HG02798 (cell line): Measurements from ENCODE around the gene TMBIM4.

ENCODE experiments used
- ATAC-seq: cut with Tn5 transposase; IDR thresholded peaks from one replicate; pipeline ENCODE4 v1.9.1; 2021; ENCODE audit warnings: mild to moderate bottlenecking; ENCODE audit not compliant: unreplicated experiment, poor library complexity

TMBIM4 gene

GRCh38 chr12:66143868-66144267 is 25.9 kb downstream of the TMBIM4 start:
- no peak for ATAC-seq

DNA sequence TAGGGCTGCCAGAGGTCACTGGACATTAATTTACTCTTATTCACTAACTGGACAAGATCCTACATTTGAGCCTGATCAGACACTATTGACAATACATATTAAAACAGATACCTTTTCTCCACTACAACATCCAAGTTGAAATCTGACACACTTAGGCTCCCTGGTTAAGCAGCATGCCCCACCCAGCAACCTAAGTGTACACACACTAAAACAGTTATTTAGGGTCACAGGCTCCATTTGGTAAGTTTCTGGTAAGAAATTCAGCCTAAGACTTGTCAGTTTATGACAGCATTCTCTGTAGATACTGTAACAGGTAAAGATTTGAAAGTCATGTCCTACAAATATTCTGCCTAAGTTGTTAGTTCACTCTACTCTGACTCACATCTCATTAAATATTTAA is 27.0 kb downstream of the TMBIM4 start:
- ATAC-seq = no peak

DNA sequence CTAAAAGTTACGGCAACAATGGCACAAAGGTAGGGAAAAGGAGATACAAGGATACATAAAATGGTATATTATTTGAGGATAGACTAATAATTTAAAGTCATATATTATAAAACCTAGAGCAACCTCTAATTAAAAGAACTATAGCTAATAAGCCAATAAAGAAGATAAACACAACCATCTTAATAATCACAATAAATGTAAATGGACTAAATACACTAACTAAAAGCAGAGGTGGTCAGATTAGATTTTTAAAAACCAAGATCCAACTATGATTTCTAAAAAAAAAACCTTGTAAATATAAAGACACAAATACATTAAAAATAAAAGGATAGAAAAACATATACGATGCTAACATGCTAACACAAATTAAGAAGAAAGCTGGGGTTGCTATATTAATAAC is 28.5 kb downstream of the TMBIM4 start:
- no peak for ATAC-seq

GRCh38 chr12:66140731-66141130 is 29.1 kb downstream of the TMBIM4 start:
- no peak for ATAC-seq

DNA sequence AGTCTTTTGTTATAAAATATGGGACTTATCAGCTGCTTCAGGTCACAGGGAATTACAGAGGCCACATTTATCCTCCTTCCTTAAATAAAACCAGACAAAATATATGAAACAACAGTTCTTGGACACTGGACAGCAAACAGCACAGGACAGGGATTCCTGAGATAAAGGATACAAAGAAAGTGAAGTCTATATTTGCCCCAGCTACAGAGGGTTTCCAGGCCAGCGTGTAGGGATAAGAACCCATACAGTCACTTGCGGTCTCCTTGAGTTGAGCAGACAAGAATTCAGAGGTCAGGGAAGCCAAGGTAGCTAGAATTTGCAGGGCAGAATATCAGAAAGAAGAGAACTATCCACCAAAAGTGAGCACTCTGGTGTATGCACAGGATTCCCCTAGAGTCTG is 30.5 kb downstream of the TMBIM4 start:
- no peak for ATAC-seq

GRCh38 chr12:66137937-66138336 is 31.9 kb downstream of the TMBIM4 start:
- no peak for ATAC-seq

- ATAC-seq = no peak
Measured at GRCh38 chr12:66132408-66132807, 37.4 kb downstream of the TMBIM4 start.

DNA sequence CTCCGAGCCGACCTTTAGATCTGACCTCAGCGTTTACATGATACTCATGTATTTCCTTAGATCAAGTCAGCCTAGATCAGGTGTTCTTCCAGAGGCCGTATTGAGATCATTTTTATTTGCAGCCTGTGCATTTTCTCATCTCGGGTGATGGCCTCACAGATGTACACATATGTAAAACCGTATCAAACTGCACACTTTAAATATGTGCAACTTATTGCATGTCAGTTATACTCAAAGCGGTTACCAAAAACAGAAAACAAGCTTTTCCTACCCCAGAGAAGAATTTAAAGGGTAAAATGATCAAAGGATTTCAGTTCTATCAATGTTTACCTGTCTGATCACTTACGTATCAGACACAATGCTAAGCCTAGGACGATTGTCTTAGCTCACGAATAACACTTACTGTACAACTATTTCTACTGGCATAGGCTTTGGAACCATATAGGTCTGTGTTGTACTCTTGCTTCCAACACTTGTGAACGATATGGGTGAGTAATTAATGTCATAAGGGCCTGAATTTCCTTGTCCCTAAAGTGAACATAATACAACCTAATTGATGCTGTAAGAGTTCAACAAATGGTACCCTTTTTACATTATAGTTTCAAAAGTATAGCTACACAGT is 38.6 kb downstream of the TMBIM4 start:
- no peak for ATAC-seq

- peak; percentile 99 for ATAC-seq
Measured at GRCh38 chr12:66130267-66131066, 39.3 kb downstream of the TMBIM4 start, which contains the start of gene LLPH. TSS of gene LLPH (minus strand) at chr12:66130750. CDS start at chr12:66129106, 1,644 bp downstream.

DNA sequence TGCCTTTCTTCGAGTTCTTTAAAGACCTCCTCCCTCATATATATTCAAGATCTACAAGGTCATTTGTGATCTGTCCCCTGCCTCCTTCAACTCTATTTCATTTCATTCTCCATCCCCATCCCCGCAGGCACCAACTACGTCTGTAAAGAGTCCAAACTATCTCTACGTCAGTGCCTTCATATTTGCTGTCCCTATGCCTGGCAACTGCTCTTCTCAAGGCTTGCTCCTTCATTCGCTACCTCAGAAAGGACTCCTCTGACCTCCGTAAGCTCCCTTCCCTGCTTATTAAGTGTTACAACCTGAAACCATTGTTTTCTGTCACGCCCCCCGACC is 39.9 kb downstream of the TMBIM4 start:
- no peak for ATAC-seq

- no peak for ATAC-seq
Measured at GRCh38 chr12:66127650-66128049, 42.1 kb downstream of the TMBIM4 start.

GRCh38 chr12:66120477-66120876 is 49.3 kb downstream of the TMBIM4 start:
- ATAC-seq = no peak

DNA sequence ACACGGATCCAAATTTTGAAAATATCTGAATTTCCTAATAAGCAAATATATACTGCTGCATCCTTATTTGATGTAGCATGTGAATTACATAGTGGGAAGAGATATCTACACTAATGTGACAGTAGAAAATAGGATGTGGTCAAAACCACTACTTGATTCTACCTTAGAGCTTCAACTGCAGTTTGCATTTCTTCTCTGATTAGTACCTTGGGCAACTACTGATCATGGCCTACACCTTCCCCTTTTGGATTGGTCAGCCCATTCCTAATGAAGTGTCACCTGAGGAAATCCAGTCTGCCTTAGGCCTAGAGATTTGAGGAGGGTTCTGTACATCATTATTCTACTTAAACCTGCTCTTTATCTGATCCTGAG is 49.9 kb downstream of the TMBIM4 start:
- ATAC-seq = no peak

DNA sequence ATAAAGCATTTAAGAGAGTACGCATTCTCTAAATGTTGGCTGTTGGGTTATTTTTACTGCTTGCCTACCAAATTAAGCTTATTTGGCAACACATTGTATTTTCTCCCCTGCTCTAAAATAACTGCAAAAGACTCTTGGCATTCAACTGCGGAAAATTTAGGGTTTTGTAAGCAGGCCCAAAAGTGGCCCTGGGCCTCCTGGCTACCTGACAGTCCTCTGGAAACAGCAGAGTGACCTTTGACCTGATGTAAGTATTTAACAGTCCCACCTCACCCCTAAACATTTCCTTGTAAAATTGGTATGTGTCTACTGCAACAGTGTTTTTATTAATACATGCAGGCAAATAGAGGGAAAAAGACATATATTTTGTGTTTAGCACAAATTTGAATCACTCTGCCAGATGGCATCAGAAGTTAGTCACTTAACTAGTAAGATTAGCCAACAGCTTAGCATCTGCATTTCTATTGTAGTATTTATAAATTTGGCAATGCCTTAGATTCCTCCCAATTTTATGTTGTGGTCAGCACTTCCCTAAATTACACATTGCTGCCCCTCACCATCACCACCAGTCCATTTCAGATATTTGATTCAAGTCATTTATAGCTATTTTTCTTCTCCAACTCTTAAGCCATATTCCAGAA is 50.4 kb downstream of the TMBIM4 start:
- ATAC-seq = no peak

DNA sequence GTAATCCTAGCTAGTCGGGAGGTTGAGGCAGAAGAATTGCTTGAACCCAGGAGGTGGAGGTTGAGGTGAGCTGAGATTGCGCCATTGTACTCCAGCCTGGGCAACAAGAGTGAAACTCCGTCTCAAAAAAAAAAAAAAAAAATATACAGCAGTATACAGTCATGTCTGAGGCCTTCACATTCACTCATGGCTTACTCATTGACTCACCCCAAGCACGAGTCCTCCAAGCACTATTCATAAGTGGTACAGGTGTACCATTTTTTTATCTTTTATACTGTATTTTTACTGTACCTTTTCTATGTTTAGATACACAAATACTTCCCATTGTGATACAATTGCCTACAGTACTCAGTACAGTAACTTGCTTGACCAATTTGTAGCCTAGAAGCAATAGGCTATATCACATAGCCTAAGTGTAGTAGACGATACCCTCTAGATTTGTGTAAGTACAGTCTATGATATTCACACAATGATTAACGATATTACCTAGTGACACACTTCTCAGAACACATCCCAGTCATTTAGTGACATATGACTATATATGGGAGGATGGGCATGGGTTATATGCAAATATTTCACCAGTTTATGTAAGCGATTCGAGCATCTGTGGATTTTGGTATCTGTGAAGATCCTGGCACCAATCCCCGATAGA is 51.4 kb downstream of the TMBIM4 start:
- no peak for ATAC-seq

DNA sequence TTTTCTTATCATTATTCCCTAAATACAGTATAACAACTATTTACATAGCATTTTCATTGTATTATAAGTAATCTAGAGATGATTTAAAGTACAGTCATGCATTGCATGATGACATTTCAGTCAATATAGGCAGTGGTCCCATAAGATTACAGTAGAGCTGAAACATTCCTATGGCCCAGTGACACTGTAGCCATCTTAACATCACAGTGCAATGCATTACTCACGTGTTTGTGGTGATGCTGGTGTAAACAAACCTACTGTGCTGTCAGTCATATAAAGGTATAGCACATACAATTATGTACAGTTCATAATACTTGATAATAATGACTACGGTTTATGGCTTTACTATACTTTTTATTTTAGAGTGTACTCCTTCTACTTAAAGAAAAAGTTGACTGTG is 52.6 kb downstream of the TMBIM4 start:
- no peak for ATAC-seq

- ATAC-seq = no peak
Measured at GRCh38 chr12:66115071-66115600, 54.7 kb downstream of the TMBIM4 start.

DNA sequence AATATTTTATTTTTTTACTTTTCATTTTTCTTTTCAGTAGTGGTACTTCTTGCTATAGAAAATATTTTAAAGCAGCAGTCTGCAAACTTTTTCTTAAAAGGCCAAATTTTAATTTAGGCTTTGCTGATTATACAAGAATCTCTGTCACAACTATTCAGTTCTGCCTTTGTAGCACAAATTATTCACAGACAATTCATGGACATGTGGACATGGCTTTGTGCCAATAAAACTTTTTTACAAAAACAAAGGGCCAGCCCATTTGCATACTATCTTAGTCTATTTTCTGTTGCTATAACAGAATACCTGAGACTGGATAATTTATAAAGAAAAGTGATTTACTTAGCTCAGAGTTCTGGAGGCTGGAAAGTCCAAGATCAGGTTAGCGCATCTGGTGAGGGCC is 56.3 kb downstream of the TMBIM4 start:
- ATAC-seq = no peak

DNA sequence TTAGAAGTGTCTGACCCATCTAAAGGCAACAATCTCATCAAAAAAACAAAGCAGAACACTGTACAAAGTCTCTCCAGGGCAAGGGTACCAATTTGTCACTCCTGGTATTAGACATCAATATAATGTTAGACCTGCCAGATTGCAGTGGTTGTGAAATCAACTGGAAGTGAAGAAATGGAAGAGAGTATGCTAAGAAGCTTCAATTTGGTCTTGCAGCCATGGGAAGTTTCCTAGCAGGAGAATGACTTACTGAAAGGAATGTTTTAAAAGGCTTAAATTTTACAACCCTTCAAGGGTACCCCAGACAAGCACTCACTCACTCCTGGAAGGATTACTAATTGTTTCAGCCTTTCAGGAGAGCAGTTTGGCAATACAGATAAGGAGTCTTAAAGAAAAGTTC is 58.2 kb downstream of the TMBIM4 start:
- no peak for ATAC-seq

- ATAC-seq = no peak
Measured at GRCh38 chr12:66109056-66109455, 60.7 kb downstream of the TMBIM4 start.

DNA sequence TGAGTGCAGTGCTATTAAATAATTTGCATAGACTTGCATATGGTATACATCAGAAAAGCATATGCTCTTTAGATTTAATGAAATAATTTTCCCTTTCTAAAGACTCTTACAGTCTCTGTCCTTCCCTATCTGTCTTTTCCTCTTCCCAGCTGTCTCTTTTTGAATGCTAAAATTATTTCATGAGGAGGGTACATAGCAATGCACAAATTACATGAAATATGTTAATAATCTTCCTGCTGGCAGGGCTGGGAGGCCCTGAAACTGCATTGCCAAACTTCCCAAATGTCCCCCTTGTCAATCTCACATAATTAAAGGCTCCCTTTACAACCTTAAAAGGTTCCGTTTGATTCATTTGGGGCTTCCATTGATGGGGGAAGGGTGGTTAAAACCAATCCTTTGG is 61.4 kb downstream of the TMBIM4 start:
- ATAC-seq = no peak
